SIG-M5 treated with dmso at 0.1 percent for 504 hours (cell line): ENCODE measurements around the gene ADCY9.
"Not testable (repeated sequence)": the region's sequence is repeated elsewhere in the genome, so short reads cannot be mapped to it uniquely, and the experiment has no call there.

Source experiments
- DNase-seq: peaks from one replicate; lab custom pipeline; 2025; ENCODE audit not compliant: unreplicated experiment; lab: John Stamatoyannopoulos, UW

The ADCY9 gene

DNA sequence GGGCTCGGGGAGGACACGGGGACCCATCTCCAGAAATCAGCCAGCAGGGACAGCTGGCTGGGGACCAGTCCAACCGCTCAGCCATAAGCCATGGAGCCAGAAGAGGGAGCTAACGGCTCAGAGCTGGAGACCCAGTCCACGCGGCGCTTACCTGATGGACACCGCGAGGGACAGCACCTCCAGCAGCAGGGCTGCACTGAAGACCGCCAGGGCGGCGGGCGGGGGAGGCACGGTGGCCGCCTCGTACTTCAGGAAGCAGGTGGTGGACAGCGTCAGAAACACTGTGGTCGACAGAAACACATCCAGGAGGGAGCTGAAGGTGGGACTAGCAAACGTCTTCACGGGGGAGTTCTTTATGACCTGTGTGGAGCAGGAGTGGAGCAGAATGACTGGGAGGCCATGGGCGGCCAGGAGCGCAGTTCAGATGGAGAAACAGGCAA is 133.1 kb downstream of the ADCY9 start:
- DNase-seq = peak; percentile 8

DNA sequence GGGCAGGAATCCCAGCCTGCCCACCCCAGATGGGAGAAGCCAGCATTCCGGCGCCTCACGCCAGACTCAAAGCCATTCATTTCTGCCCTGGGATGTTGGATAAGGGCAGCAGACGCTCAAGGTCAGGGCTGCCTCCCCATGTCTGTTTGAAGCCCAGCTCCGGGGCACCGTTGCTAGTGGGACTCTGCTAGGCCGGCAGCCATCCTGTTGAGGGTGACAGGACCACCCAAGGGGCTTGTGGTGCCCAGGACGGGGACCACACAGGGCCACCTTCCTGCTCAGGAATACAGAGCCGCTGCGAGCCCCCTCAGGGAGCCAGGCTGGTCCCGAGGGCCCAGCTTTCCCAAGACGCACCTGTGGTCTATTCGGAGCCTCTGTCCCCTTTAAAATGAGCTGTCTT is 134.0 kb downstream of the ADCY9 start:
- no peak for DNase-seq

DNA sequence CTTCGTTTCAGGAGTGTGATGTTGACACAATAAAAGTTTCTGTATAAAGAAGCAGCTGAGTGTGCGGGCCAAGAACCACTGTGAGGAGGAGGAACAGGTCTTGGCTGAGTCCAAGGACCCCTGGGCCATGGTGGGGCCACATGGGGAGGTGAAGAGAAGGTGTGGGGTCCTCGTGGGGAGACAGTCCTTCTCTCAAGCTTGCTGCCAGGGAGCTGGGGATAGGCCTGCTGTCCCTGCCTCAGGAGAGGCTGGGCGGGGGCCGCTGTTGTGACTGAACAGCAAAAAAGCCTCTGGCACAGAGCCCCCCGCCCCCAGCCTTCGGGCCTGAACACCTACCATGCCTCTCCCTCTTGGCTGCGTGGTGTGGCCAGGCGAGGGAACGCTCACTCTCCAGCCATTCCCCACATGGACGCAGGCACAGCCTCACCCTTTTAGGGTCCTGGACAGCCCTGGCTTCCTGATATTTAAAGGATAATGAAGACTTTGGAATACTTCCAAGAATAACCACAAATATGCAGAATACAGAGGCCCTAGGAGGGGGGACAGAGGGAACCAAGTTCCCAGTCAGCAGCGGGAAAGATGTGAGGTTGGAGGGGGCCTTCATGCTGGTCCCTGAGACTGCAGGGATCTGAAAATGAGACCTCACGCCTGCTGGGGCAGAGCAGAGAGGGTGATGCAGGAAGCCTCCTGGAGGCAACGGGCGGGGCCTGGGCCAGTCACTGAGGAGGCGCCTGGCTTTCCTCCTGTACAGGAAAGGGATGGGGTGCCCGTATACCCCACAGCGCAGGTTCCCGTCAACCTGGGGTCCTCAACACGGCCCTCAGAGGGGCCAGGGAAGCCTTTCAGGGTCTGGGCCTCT is 135.8 kb downstream of the ADCY9 start:
- DNase-seq = no peak

- no peak for DNase-seq
Observed at GRCh38 chr16:3979518-3979917, 136.7 kb downstream of the ADCY9 start.

- DNase-seq = no peak
Observed at GRCh38 chr16:3979070-3979469, 137.2 kb downstream of the ADCY9 start.

- no peak for DNase-seq
Observed at GRCh38 chr16:3977376-3977775, 138.9 kb downstream of the ADCY9 start.

- no peak for DNase-seq
Observed at GRCh38 chr16:3974751-3975150, 141.5 kb downstream of the ADCY9 start.

DNA sequence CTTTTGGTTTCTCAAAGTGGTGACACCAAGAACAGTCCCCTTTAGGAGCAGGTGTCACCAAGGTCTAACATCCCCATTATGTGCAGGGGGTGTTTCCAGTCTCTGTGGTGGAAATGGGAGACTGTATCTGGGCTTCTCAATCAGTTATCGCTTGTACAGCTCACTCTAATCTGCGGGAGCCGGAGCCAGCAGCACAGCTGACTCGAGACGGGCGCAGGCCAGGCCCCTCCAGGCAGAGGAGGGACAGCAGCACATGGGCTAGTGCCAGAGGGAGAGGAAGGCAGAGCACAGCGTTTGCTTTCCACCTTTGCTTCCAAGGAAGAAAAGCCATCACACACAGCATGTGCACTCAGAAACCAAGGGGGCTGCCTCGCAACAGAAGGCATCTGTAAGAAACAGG is 144.5 kb downstream of the ADCY9 start:
- no peak for DNase-seq

GRCh38 chr16:3971261-3971660 is 145.0 kb downstream of the ADCY9 start:
- DNase-seq = no peak

- no peak for DNase-seq
Observed at GRCh38 chr16:3968551-3968950, 147.7 kb downstream of the ADCY9 start.

DNA sequence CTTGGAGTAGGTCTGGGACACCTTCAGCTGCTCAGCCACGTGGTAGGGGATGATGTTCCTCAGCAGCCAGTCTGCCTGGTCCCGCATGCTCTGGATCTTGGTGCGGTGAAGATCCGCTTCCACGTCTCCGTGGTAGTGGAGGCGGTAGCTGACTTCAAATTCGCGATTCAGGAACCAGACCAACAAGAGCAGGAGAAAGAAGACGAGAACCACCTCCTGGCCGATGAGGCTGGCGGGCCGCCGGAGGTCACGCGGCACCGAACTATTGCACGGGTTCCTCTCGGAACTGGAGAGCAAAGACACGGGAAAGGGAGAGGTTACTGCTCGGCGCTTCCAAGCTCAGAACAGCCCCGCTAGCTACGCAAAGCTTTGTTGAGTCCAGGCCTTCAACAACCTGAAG is 149.6 kb downstream of the ADCY9 start:
- DNase-seq = no peak

- DNase-seq = no peak
Observed at GRCh38 chr16:3965781-3966582, 150.3 kb downstream of the ADCY9 start.

GRCh38 chr16:3965306-3965705 is 150.9 kb downstream of the ADCY9 start:
- DNase-seq = no peak

- no peak for DNase-seq
Observed at GRCh38 chr16:3964686-3965290, 151.5 kb downstream of the ADCY9 start.

DNA sequence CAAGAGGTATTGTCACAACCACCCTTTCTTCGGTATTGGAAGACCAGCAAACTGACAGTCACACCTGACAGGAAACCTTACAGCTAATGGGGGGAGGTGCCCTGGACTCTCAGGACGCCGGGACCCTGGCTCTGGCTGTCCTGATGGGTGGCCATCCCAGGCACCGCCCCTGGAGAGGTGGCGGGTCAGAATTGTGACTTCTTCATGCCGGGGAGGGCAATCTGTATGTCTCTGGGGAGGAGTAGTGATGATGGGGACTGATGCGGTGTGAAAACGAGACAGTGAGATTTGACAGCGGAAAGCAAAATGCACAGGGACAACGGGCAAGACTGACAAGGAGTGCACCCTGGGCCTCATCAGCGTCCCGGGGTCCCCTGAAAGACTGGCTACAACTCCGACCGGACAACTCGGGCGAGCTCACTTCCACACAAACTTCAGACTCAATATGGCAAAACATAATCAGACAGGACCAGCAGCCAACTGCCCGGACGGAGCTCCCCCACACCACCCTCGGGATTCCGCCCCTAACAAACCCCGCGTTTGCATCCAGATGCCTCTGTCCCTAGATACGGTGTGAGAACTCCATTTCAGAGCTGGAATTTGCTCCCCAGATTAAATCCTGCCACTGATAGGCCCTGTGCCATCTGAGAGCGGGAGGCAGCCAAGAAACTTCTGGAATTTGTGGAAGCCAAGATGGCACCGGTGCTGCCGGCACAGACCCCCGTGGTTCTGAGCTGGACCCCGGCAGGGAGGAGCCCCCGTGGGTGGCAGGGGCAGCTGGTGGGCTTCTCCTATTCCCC is 152.2 kb downstream of the ADCY9 start:
- DNase-seq = no peak

DNA sequence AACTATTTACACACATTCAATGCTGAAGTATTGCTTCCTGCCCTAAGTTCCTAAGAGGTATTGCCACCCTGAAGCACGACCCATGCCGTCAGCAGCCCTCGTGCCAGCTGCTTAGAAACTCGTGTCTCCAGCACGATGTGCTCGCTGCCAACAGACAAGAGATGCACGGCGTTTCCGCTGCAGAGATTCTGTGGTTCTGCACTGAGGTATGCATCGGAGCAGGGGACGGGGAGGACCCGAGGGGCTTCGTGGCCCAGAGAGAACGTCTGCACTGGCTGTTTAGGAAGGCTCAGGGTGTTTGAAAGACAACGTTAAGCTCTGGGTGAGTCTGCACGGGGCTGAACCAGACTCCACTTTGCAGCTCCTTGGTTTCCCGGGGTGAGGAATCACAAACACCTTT is 153.0 kb downstream of the ADCY9 start:
- no peak for DNase-seq

DNA sequence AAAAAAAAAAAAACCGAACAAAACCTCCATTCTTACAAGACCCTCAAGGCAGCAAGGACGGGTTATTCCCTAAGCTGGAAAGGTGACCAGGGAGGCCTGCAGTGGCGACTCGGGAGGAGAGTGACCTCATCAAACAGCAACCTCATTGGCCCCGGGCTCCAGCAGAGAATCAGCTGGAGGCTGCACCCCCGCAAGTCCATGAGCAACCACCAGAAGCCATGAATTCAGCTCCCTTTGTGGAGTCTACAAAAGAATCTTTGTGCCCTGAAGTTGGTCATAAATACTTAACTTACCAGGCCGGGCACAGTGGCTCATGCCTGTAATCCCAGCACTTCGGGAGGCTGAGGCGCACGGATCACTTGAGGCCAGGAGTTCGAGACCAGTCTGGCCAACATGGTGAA is 154.8 kb downstream of the ADCY9 start:
- DNase-seq = no peak

- not testable (repeated sequence) for DNase-seq
Observed at GRCh38 chr16:3959926-3960590, 156.2 kb downstream of the ADCY9 start.

DNA sequence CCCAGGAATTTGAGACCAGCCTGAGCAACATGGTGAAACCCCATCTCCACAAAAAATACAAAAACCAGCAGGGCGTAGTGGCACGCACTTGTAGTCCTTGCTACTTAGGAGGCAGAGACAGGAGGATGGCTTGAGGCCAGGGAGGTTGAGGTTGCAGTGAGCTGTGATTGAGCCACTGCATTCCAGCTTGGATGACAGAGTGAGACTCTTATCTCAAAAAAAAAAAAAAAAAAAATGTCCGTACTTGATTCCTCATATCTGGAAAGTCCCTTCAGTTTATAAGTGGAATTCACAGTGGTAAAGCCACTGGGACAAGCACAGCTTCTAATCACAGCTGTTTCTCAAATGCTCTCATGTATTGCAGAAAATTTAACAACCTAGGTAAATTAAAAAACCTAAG is 157.1 kb downstream of the ADCY9 start:
- DNase-seq = no peak

- DNase-seq = no peak
Observed at GRCh38 chr16:3957344-3957980, 158.8 kb downstream of the ADCY9 start.
